ENCODE data around the gene GLTP. TPM values are rescaled to one million over a fixed set of nuclear protein-coding genes. Genes with fewer than 3 reads are reported as not detected.

Gene GLTP
- total and polyA plus RNA-seq, 2 of the 13 experiments (the other 11 are each of a cell fraction or from before 2014, with no cell fraction given) = 10.7 to 12.9 TPM

GRCh38 chr12:109899783-109900751, 19.7 kb upstream of the GLTP start, which contains the start of gene TCHP (continued):
- TF ChIP-seq TFAP4 (IDR thresholded peaks at IDR 0.05; ENCODE audit: borderline replicate concordance, low read depth) (no peak; the same call in 1 of the 2 replicates), RERE (CRISPR knock-in tag; IDR thresholded peaks at IDR 0.05; ENCODE audit: low read depth) (no peak), ZBTB38 (CRISPR knock-in tag; IDR thresholded peaks at IDR 0.05) (peak; percentile 70; the same call in 1 of the 2 replicates), ZBTB1 (CRISPR knock-in tag; IDR thresholded peaks at IDR 0.05; ENCODE audit: borderline replicate concordance) (no peak), CC2D1A (CRISPR knock-in tag; IDR thresholded peaks at IDR 0.05) (0 out of 2 replicates have a peak, but pooled peaks have one; percentile 69), BHLHE40 (IDR thresholded peaks at IDR 0.05; ENCODE audit: low read length) (peak; percentile 37; the same call in 1 of the 2 replicates), EP300 (IDR thresholded peaks at IDR 0.05; ENCODE audit: low read depth in 2 of 2, low read length in 2 of 2) (no peak), EP300 (CRISPR knock-in tag; IDR thresholded peaks at IDR 0.05; ENCODE audit: borderline replicate concordance) (0 out of 2 replicates have a peak, but pooled peaks have one; percentile 43), ZNF615 (CRISPR knock-in tag; IDR thresholded peaks at IDR 0.05; ENCODE audit: borderline replicate concordance) (no peak)
- TF ChIP-seq, protein P1, sequence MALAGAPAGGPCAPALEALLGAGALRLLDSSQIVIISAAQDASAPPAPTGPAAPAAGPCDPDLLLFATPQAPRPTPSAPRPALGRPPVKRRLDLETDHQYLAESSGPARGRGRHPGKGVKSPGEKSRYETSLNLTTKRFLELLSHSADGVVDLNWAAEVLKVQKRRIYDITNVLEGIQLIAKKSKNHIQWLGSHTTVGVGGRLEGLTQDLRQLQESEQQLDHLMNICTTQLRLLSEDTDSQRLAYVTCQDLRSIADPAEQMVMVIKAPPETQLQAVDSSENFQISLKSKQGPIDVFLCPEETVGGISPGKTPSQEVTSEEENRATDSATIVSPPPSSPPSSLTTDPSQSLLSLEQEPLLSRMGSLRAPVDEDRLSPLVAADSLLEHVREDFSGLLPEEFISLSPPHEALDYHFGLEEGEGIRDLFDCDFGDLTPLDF (CRISPR knock-in tag; IDR thresholded peaks at IDR 0.05) = peak; percentile 72
- TF ChIP-seq, protein P2, sequence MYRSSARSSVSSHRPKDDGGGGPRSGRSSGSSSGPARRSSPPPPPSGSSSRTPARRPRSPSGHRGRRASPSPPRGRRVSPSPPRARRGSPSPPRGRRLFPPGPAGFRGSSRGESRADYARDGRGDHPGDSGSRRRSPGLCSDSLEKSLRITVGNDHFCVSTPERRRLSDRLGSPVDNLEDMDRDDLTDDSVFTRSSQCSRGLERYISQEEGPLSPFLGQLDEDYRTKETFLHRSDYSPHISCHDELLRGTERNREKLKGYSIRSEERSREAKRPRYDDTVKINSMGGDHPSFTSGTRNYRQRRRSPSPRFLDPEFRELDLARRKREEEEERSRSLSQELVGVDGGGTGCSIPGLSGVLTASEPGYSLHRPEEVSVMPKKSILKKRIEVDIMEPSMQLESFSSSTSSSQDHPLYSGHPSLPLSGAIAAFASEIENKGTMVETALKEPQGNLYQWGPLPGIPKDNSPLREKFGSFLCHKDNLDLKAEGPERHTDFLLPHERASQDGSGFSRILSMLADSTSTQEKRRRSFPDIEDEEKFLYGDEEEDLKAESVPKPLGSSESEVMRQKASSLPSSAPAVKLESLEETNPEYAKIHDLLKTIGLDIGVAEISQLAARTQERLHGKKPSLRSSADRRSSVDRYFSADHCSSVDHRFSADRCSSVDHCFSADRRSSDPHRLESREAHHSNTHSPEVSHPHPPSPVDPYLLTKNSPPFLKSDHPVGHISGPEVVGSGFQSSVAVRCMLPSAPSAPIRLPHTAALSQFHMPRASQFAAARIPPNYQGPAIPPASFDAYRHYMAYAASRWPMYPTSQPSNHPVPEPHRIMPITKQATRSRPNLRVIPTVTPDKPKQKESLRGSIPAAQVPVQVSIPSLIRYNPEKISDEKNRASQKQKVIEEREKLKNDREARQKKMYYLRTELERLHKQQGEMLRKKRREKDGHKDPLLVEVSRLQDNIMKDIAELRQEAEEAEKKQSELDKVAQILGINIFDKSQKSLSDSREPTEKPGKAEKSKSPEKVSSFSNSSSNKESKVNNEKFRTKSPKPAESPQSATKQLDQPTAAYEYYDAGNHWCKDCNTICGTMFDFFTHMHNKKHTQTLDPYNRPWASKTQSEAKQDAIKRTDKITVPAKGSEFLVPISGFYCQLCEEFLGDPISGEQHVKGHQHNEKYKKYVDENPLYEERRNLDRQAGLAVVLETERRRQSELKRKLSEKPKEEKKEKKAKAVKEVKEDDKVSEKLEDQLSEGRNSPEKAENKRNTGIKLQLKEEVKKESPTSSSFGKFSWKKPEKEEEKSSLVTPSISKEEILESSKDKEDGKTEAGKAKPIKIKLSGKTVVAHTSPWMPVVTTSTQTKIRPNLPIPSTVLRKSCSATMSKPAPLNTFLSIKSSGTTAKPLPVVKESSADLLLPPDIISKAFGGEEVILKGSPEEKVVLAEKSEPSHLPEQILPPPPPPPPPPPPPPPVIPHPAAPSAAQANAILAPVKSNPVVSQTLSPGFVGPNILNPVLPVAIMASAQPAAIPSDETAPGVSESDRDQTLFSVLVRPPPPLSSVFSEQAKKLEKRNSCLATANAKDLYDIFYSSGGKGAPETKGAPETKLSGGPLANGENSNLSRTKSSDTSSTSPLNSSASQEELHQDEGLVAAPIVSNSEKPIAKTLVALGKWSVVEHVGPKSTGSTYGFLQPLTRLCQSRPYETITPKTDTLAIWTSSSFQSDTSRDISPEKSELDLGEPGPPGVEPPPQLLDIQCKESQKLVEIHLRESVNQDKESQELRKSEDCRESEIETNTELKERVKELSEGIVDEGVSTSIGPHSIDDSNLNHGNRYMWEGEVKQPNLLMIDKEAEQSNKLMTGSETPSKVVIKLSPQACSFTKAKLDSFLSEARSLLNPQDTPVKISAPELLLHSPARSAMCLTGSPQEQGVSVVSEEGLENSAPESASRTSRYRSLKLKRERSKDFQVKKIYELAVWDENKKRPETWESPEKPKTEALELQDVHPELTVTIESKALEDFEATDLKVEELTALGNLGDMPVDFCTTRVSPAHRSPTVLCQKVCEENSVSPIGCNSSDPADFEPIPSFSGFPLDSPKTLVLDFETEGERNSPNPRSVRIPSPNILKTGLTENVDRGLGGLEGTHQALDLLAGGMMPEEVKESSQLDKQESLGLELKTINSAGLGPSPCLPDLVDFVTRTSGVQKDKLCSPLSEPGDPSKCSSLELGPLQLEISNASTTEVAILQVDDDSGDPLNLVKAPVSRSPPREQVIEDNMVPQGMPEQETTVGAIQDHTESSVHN (CRISPR knock-in tag; IDR thresholded peaks at IDR 0.05) = no peak
